Right lobe of liver (tissue), 6 donors: Measurements from ENCODE around the gene MAP3K2. TPM values are rescaled to one million over a fixed set of nuclear protein-coding genes. Genes with fewer than 3 reads are reported as not detected.

ENCODE experiments used
- ATAC-seq, 4 donors: fragments of 200-7000 bp; cut with Tn5 transposase; one replicate each; pipeline ENCODE4 v1.9.1; 2020; ENCODE audit warnings: mild to moderate bottlenecking in 4 of 4, moderate library complexity in 4 of 4
- DNase-seq, 3 donors: peaks; one replicate each; pipeline ENCODE4 v3.0.0-alpha.2; 2020
- H3K27ac ChIP-seq, 3 donors: fragments of 200-600 bp; one replicate each; pipeline ENCODE4 v1.8.0; 2022
- H3K27me3 ChIP-seq, 2 donors: fragments of 200-600 bp; one replicate each; pipeline ENCODE4 v1.8.0; 2022
- H3K36me3 ChIP-seq, 4 donors: fragments of 200-600 bp; sonication (generic) in 1 of 4; one replicate each; pipeline versions ENCODE4 v1.5.1 to v1.8.0; 2017 to 2022; ENCODE audit warnings: control low read depth in 1 of 4
- H3K4me1 ChIP-seq, 4 donors: fragments of 200-600 bp; sonication (generic) in 1 of 4; one replicate each; pipeline versions ENCODE4 v1.5.1 to v1.8.0; 2017 to 2022; ENCODE audit warnings: control low read depth in 1 of 4
- H3K4me3 ChIP-seq, 3 donors: fragments of 200-600 bp; one replicate each; pipeline ENCODE4 v1.8.0; 2022
- H3K9me3 ChIP-seq, 4 donors: fragments of 200-600 bp; sonication (generic) in 1 of 4; one replicate each; pipeline versions ENCODE4 v1.5.1 to v1.8.0; 2017 to 2022; ENCODE audit warnings: control low read depth in 1 of 4
- POLR2A ChIP-seq: fragments of 450-650 bp; IDR thresholded peaks from one replicate; pipeline ENCODE4 v1.6.1; 2017; ENCODE audit warnings: antibody characterized with exemption, mild to moderate bottlenecking
- WGBS: methylation state at CpG from one replicate; pipeline ENCODE4 v1.1.6; 2018; ENCODE audit warnings: low coverage, low lambda C conversion rate; ENCODE audit not compliant: insufficient coverage; ENCODE audit errors: missing lambda C conversion rate; 5-methylcytosine and 5-hydroxymethylcytosine counted together
- intact Hi-C, 2 donors: fragments of 100-400 bp; cut with DNase I; formaldehyde crosslinking; loops; one replicate each; pipeline versions ENCODE4 v1.11.2 to v1.14.1; 2022
- total RNA-seq, 6 experiments: library from RNA; depleted of rRNA in 2 of 6; stranded (reverse); fragments of >200 nt in 2 of 6; fragmentation: NEBNext Ultra II Directional in 3 of 6; extraction: Animal tissue kit (Norgen Biotek cat#: 25700) in 3 of 6; gene quantifications; one replicate each; pipeline versions ENCODE4 v1.1.0 to v1.2.4, GENCODE V29; 2016 to 2023
- TF ChIP-seq, protein P1 (sequence below), 4 donors: fragments of 200-600 bp in 3 of 4; fragments of 450-650 bp in 1 of 4; IDR thresholded peaks; one replicate each; pipeline versions ENCODE4 v1.5.1 to v1.8.0; 2016 to 2022; ENCODE audit warnings: antibody characterized with exemption in 4 of 4, mild to moderate bottlenecking in 2 of 4
- donor health status: DM: no; HTN: yes; CAD: no.
- donor health status: DM: no; HTN: no; CAD: no.
- donor health status: DM: no; HTN: no; CAD: no.
- donor health status: DM: no; HTN: yes; CAD: no.
- donor health status: DM: no; HTN: yes; CAD: no.

The MAP3K2 gene
- total RNA-seq, 6 experiments from 2014 or later: 28.6 to 45.1 (median 39.8) TPM

GRCh38 chr2:127278959-127279358 is 108.8 kb downstream of the MAP3K2 start:
- Histone ChIP-seq H3K4me1 (no peaks in the 10 kb centered on the region), H3K9me3 (no peaks in the 10 kb centered on the region), H3K4me3 (no peak overlapping the region), H3K27me3 (no peaks in the 10 kb centered on the region), H3K27ac (no peak overlapping the region), H3K36me3 (peaks cover 0 to 64% (median 31%) of the 10 kb centered on the region in 4 donors)
- intact Hi-C loops: no loop called here
- DNase-seq: no peak
- TF ChIP-seq POLR2A: no peak
- TF ChIP-seq, protein P1, sequence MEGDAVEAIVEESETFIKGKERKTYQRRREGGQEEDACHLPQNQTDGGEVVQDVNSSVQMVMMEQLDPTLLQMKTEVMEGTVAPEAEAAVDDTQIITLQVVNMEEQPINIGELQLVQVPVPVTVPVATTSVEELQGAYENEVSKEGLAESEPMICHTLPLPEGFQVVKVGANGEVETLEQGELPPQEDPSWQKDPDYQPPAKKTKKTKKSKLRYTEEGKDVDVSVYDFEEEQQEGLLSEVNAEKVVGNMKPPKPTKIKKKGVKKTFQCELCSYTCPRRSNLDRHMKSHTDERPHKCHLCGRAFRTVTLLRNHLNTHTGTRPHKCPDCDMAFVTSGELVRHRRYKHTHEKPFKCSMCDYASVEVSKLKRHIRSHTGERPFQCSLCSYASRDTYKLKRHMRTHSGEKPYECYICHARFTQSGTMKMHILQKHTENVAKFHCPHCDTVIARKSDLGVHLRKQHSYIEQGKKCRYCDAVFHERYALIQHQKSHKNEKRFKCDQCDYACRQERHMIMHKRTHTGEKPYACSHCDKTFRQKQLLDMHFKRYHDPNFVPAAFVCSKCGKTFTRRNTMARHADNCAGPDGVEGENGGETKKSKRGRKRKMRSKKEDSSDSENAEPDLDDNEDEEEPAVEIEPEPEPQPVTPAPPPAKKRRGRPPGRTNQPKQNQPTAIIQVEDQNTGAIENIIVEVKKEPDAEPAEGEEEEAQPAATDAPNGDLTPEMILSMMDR (IDR thresholded peaks at IDR 0.05): no peak
- ATAC-seq: peak; percentile 18 to 64 (median 36)
- WGBS: 65% methylated on average over 3 of the region's 3 CpGs

- 48% methylated on average over 2 of the region's 2 CpGs for WGBS
- no peaks in the 10 kb centered on the region for H3K4me1 ChIP-seq
- no peaks in the 10 kb centered on the region for H3K27me3 ChIP-seq
- H3K27ac ChIP-seq: no peak overlapping the region
- intact Hi-C loops: no loop called here
- H3K4me3 ChIP-seq: no peak overlapping the region
- TF ChIP-seq, protein P1 (IDR thresholded peaks at IDR 0.05): no peak
- no peak for TF ChIP-seq POLR2A
- peaks cover 0 to 60% (median 36%) of the 10 kb centered on the region in 4 donors for H3K36me3 ChIP-seq
- DNase-seq (no peak), ATAC-seq (no peak)
- no peaks in the 10 kb centered on the region for H3K9me3 ChIP-seq
Observed at GRCh38 chr2:127277028-127277427, 110.7 kb downstream of the MAP3K2 start.

DNA sequence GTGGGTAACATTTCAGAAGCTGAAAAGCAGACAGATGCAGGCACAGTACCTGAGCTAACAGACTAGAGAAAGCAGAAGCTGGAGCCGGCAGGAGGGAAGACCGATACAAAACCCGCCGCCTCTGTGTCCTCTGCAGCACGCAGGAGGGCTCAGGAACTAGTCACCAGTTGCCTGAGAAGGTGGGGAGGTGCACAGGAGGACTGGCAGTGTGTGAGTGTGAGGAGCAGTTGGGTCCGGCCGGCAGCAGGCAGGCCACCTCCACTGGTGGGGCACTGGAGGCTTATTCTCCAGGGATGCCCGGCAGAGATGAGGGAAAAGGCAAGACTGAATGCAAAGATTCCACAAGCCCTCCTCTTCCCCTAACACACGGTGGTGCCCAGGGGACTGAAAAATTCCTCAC is 112.0 kb downstream of the MAP3K2 start:
- intact Hi-C loops: no loop called here
- H3K4me3 ChIP-seq: no peak overlapping the region
- no peaks in the 10 kb centered on the region for H3K4me1 ChIP-seq
- ATAC-seq (no peak), DNase-seq (no peak)
- no peaks in the 10 kb centered on the region for H3K9me3 ChIP-seq
- H3K36me3 ChIP-seq: peaks cover 0 to 71% (median 37%) of the 10 kb centered on the region in 4 donors
- WGBS: 93% methylated on average over 5 of the region's 9 CpGs
- TF ChIP-seq, protein P1 (IDR thresholded peaks at IDR 0.05): no peak
- no peak for TF ChIP-seq POLR2A
- no peak overlapping the region for H3K27ac ChIP-seq
- no peaks in the 10 kb centered on the region for H3K27me3 ChIP-seq

DNA sequence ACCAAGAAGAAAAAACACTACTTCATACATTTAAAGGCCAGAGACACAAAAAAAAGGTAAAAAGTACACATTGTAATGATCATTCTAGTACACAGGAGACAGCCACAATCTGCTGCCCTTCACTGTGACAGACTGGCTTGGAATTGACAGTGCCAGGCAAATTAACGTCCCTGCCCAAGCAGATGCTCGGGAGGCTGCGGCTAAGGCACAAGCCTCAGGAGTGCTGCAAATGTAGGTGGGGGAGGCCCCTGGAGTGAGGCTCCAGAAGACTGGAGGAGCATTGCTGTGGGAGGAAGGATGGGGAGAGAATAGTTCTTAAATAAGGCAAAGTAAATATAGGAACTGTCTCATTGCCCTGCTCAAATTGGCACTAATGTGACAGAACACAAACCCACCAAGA is 112.4 kb downstream of the MAP3K2 start:
- H3K9me3 ChIP-seq: no peaks in the 10 kb centered on the region

More for the DNA sequence above, 112.4 kb downstream of the MAP3K2 start:
- WGBS: 90% methylated on average over 3 of the region's 3 CpGs
- Histone ChIP-seq H3K27ac (no peak overlapping the region), H3K36me3 (peaks cover 0 to 75% (median 39%) of the 10 kb centered on the region in 4 donors), H3K27me3 (no peaks in the 10 kb centered on the region), H3K4me3 (no peak overlapping the region), H3K4me1 (no peaks in the 10 kb centered on the region)
- intact Hi-C loops: no loop called here
- no peak for TF ChIP-seq POLR2A
- TF ChIP-seq, protein P1 (IDR thresholded peaks at IDR 0.05): no peak
- ATAC-seq: no peak
- DNase-seq: no peak
